Thyroid gland (tissue), 4 donors: Measurements from ENCODE around the gene MIS12. TPM values are rescaled to one million over a fixed set of nuclear protein-coding genes. Genes with fewer than 3 reads are reported as not detected.
A peak's percentile ranks its signal among the peaks of the same experiment; 100 is the strongest.

Source experiments
- DNase-seq, 2 donors: peaks; one replicate each; pipeline ENCODE4 v3.0.0-alpha.2; 2019
- H3K27ac ChIP-seq, 3 donors: fragments of 200-600 bp; sonication (generic); 1 replicate in 2 of 3; 2 replicates in 1 of 3; pipeline ENCODE4 v1.5.1; 2016 to 2019; ENCODE audit warnings: mild to moderate bottlenecking in 1 of 3, moderate library complexity in 1 of 3
- H3K27me3 ChIP-seq: fragments of 200-600 bp; sonication (generic); one replicate; pipeline ENCODE4 v1.5.1; 2019
- H3K36me3 ChIP-seq, 2 donors: fragments of 200-600 bp; sonication (generic); one replicate each; pipeline ENCODE4 v1.5.1; 2016 to 2019
- H3K4me1 ChIP-seq, 2 donors: fragments of 200-600 bp; sonication (generic); one replicate each; pipeline ENCODE4 v1.5.1; 2017 to 2019
- H3K4me3 ChIP-seq, 3 donors: fragments of 200-600 bp; sonication (generic); replicated peaks in 1 of 3; 1 replicate in 2 of 3; 2 replicates in 1 of 3; pipeline ENCODE4 v1.5.1; 2016; ENCODE audit warnings: mild to moderate bottlenecking in 1 of 3
- H3K9me3 ChIP-seq: fragments of 200-600 bp; sonication (generic); one replicate; pipeline ENCODE4 v1.5.1; 2017
- POLR2A ChIP-seq, 2 donors: fragments of 450-650 bp; IDR thresholded peaks; one replicate each; pipeline ENCODE4 v1.6.1; 2017; ENCODE audit warnings: antibody characterized with exemption in 2 of 2, mild to moderate bottlenecking in 2 of 2, moderate library complexity in 1 of 2
- WGBS, 2 donors: methylation state at CpG; one replicate each; pipeline ENCODE4 v1.1.5; 2017; 5-methylcytosine and 5-hydroxymethylcytosine counted together
- intact Hi-C: fragments of 100-400 bp; cut with DNase I; formaldehyde crosslinking; loops from one replicate; pipeline ENCODE4 v1.15.1; 2023
- total RNA-seq, 4 donors: library from RNA; depleted of rRNA; stranded (reverse); fragments of >200 nt; gene quantifications; one replicate each; pipeline ENCODE4 v1.2.3, GENCODE V29; 2016
- TF ChIP-seq, protein P1 (sequence below), 6 experiments: fragments of 200-600 bp in 3 of 6; fragments of 450-650 bp in 3 of 6; sonication (generic) in 3 of 6; IDR thresholded peaks; one replicate each; pipeline ENCODE4 v1.5.1; 2016 to 2019; ENCODE audit warnings: antibody characterized with exemption in 6 of 6, mild to moderate bottlenecking in 2 of 6, inconsistent platforms in 1 of 6, moderate library complexity in 1 of 6

Gene MIS12, protein sequence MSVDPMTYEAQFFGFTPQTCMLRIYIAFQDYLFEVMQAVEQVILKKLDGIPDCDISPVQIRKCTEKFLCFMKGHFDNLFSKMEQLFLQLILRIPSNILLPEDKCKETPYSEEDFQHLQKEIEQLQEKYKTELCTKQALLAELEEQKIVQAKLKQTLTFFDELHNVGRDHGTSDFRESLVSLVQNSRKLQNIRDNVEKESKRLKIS
- 10 to 100 TPM; 25.7 to 34.5 (median 29.2) TPM for total RNA-seq

GRCh38 chr17:5486206-5487124 is at the start of gene MIS12:
TSS of gene MIS12 (plus strand) at chr17:5486566. CDS start at chr17:5488863, 2,297 bp downstream.
- H3K27ac ChIP-seq: peak within 1 kb of the TSS; percentile 90 to 99 (median 98)
- peaks cover 10 to 28% of the 10 kb centered on the region in 2 donors for H3K36me3 ChIP-seq
- 0 to 1% methylated on average over 26 to 55 of the region's 77 CpGs for WGBS, 2 donors
- DNase-seq: peak; percentile 99
- H3K4me3 ChIP-seq: peak within 1 kb of the TSS; percentile 64 to 69 (median 64)
- H3K9me3 ChIP-seq: no peaks in the 10 kb centered on the region
- H3K27me3 ChIP-seq: no peaks in the 10 kb centered on the region
- TF ChIP-seq POLR2A (IDR thresholded peaks at IDR 0.05): peak in 1 of 2 donors; percentile 81
- TF ChIP-seq, protein P1, sequence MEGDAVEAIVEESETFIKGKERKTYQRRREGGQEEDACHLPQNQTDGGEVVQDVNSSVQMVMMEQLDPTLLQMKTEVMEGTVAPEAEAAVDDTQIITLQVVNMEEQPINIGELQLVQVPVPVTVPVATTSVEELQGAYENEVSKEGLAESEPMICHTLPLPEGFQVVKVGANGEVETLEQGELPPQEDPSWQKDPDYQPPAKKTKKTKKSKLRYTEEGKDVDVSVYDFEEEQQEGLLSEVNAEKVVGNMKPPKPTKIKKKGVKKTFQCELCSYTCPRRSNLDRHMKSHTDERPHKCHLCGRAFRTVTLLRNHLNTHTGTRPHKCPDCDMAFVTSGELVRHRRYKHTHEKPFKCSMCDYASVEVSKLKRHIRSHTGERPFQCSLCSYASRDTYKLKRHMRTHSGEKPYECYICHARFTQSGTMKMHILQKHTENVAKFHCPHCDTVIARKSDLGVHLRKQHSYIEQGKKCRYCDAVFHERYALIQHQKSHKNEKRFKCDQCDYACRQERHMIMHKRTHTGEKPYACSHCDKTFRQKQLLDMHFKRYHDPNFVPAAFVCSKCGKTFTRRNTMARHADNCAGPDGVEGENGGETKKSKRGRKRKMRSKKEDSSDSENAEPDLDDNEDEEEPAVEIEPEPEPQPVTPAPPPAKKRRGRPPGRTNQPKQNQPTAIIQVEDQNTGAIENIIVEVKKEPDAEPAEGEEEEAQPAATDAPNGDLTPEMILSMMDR (IDR thresholded peaks at IDR 0.05): no peak
- peaks cover 17 to 25% of the 10 kb centered on the region in 2 donors for H3K4me1 ChIP-seq
- intact Hi-C loops: no loop called here

DNA sequence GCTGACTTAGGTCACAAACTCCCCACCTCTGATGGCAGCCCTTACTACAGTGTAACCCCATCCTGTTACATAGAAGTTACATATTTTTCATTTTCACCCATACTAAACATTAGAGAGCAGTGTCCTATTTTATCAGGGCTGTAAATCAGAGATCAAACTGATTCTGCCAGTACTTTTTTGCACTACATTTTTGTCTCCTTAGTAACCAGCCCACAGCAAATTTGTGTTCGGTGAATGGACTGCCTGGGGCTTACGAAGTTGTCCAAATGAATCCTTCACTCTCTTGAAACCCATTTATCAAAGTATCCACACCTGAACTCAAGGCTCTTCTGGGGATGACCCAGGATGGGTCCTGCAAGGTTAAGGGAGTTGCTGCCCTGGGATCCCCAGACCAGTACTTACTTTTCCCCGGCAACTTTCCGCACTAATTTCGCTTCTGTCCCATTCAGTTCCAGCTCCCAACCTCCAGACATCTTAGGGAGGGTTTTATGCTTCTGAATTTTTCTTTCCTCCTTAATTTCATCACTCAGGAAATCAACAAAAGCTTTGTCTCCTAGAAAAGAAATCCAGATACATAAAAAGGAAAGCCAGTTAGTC is 48.5 kb upstream of the MIS12 start:
- Histone ChIP-seq H3K27me3 (no peaks in the 10 kb centered on the region), H3K9me3 (no peaks in the 10 kb centered on the region), H3K36me3 (peaks cover 25 to 29% of the 10 kb centered on the region in 2 donors), H3K4me3 (peak overlapping the region in 2 of 3 donors; percentile 43 to 92), H3K27ac (no peak overlapping the region), H3K4me1 (peaks cover 10% of the 10 kb centered on the region in 2 donors)
- DNase-seq: no peak
- TF ChIP-seq, protein P1 (IDR thresholded peaks at IDR 0.05): no peak
- no peak for TF ChIP-seq POLR2A (IDR thresholded peaks at IDR 0.05)
- intact Hi-C loops: loop anchor here (10.0 kb wide), 1 partner anchor 153 kb away; the partner anchor contains the start of gene RABEP1
- WGBS, 2 donors: 64 to 68% methylated on average over 5 of the region's 5 CpGs

GRCh38 chr17:5438716-5439445 is 47.5 kb upstream of the MIS12 start, which contains the start of gene C1QBP:
TSS of gene C1QBP (minus strand) at chr17:5439155. CDS start at chr17:5439073, 82 bp downstream.
- TF ChIP-seq, protein P1 (IDR thresholded peaks at IDR 0.05): peak; percentile 96 to 100 (median 98)
- peak in 1 of 2 donors; percentile 65 for TF ChIP-seq POLR2A (IDR thresholded peaks at IDR 0.05)
- H3K27me3 ChIP-seq: no peaks in the 10 kb centered on the region
- H3K36me3 ChIP-seq: peaks cover 15 to 24% of the 10 kb centered on the region in 2 donors
- 0% methylated on average over 18 to 38 of the region's 75 CpGs for WGBS, 2 donors
- intact Hi-C loops: loop anchor here (10.0 kb wide), 1 partner anchor 154 kb away; the partner anchor contains the start of gene RABEP1
- peak; percentile 89 to 92 for DNase-seq
- H3K4me3 ChIP-seq: peak within 1 kb of the TSS; percentile 43 to 92 (median 59)
- peaks cover 10% of the 10 kb centered on the region in 2 donors for H3K4me1 ChIP-seq
- H3K27ac ChIP-seq: peak within 1 kb of the TSS; percentile 46 to 50 (median 49)
- no peaks in the 10 kb centered on the region for H3K9me3 ChIP-seq

DNA sequence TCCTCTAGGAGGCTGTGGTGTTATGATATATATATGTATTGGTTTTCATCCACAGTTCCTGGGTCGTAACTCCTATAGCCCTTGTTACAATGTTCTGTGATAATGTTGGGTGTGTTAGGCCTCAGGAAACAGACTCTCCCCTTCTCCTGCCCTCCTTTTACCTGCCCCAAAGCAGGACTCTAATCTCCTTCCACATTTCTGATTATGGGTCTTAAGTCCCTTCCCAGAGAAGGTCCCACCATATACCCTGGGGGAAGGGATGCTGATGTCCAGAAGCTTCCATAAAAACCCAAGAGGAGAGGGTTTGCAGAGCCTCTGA is 47.0 kb upstream of the MIS12 start:
- Histone ChIP-seq H3K36me3 (peaks cover 11 to 24% of the 10 kb centered on the region in 2 donors), H3K27ac (peak overlapping the region; percentile 46 to 50 (median 49)), H3K27me3 (no peaks in the 10 kb centered on the region), H3K9me3 (no peaks in the 10 kb centered on the region), H3K4me3 (no peak overlapping the region), H3K4me1 (peaks cover 10% of the 10 kb centered on the region in 2 donors)
- no peak for TF ChIP-seq POLR2A (IDR thresholded peaks at IDR 0.05)
- TF ChIP-seq, protein P1 (IDR thresholded peaks at IDR 0.05): peak in 3 of 6 experiments; percentile 7 to 19 (median 18)
- intact Hi-C loops: loop anchor here (10.0 kb wide), 1 partner anchor 155 kb away; the partner anchor contains the start of gene RABEP1
- DNase-seq: no peak
- 12 to 24% methylated on average over 1 of the region's 1 CpG for WGBS, 2 donors
